Measurements from ENCODE around the gene ZNF445. TPM values are rescaled to one million over a fixed set of nuclear protein-coding genes. Genes with fewer than 3 reads are reported as not detected.

The ZNF445 gene
- total and polyA plus RNA-seq, 2 of the 8 experiments (the other 6 are each of a cell fraction or from before 2014, with no cell fraction given), result 3.3 to 26.3 TPM

DNA sequence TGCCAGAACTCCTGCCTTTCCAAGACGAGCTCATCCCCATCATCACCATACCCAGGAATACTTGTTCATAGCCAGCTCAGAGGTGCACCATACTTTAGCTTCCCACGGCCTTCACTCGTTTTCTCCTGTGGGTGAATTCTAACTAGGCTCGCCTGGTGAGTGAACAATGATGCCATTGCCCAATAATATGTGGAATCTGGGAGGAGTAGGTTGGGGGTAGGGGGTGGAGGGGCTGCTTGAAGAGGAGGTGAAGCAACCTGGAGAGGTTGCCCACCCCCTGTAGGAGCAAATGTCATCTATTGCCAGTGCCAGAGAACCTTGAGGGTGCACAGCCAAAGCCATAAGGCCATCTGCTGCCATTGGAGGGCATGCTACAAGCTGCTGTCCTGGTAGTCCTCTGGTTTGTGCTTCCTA, 592 bp upstream of the ZNF445 start (continued):
- TF ChIP-seq SP2 (IDR thresholded peaks at IDR 0.05; ENCODE audit: low read length) (no peak), ZNF274 (IDR thresholded peaks at IDR 0.05; ENCODE audit: borderline replicate concordance, extremely low read depth, low read length) (no peak), TAF1 (IDR thresholded peaks at IDR 0.05; ENCODE audit: low read depth, low read length) (no peak), CHD1 (IDR thresholded peaks at IDR 0.05; ENCODE audit: low read depth, low read length) (no peak)
